Subcutaneous abdominal adipose tissue (tissue), 5 donors: ENCODE data around the gene FIGNL1.

ENCODE experiments used
- H3K27ac ChIP-seq: one replicate; pipeline ENCODE4 v1.7.0; 2013; ENCODE audit warnings: low read depth, mild to moderate bottlenecking, inconsistent platforms, low read length, moderate library complexity
- H3K27me3 ChIP-seq, 5 donors: one replicate each; pipeline ENCODE4 v1.7.0; 2013; ENCODE audit warnings: low read length in 5 of 5, inconsistent platforms in 1 of 5; ENCODE audit not compliant: control insufficient read depth in 5 of 5, insufficient read depth in 4 of 5
- H3K36me3 ChIP-seq, 5 donors: one replicate each; pipeline ENCODE4 v1.7.0; 2013; ENCODE audit warnings: low read length in 5 of 5; ENCODE audit not compliant: control insufficient read depth in 5 of 5, insufficient read depth in 5 of 5
- H3K4me1 ChIP-seq, 5 donors: one replicate each; pipeline ENCODE4 v1.7.0; 2013; ENCODE audit warnings: low read length in 5 of 5, mild to moderate bottlenecking in 3 of 5, moderate library complexity in 1 of 5; ENCODE audit not compliant: control insufficient read depth in 5 of 5, insufficient read depth in 5 of 5
- H3K4me3 ChIP-seq, 5 donors: one replicate each; pipeline ENCODE4 v1.7.0; 2013; ENCODE audit warnings: low read length in 5 of 5, low read depth in 1 of 5
- H3K9ac ChIP-seq, 5 donors: one replicate each; pipeline ENCODE4 v1.7.0; 2013; ENCODE audit warnings: low read length in 5 of 5, mild to moderate bottlenecking in 4 of 5, moderate library complexity in 3 of 5
- H3K9me3 ChIP-seq, 5 donors: one replicate each; pipeline ENCODE4 v1.7.0; 2013; ENCODE audit warnings: low read length in 5 of 5; ENCODE audit not compliant: control insufficient read depth in 5 of 5
- donor health status: healthy.
- donor health status: healthy.
- donor health status: healthy.
- donor health status: healthy.
- donor health status: healthy.

FIGNL1 gene, protein sequence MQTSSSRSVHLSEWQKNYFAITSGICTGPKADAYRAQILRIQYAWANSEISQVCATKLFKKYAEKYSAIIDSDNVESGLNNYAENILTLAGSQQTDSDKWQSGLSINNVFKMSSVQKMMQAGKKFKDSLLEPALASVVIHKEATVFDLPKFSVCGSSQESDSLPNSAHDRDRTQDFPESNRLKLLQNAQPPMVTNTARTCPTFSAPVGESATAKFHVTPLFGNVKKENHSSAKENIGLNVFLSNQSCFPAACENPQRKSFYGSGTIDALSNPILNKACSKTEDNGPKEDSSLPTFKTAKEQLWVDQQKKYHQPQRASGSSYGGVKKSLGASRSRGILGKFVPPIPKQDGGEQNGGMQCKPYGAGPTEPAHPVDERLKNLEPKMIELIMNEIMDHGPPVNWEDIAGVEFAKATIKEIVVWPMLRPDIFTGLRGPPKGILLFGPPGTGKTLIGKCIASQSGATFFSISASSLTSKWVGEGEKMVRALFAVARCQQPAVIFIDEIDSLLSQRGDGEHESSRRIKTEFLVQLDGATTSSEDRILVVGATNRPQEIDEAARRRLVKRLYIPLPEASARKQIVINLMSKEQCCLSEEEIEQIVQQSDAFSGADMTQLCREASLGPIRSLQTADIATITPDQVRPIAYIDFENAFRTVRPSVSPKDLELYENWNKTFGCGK

DNA sequence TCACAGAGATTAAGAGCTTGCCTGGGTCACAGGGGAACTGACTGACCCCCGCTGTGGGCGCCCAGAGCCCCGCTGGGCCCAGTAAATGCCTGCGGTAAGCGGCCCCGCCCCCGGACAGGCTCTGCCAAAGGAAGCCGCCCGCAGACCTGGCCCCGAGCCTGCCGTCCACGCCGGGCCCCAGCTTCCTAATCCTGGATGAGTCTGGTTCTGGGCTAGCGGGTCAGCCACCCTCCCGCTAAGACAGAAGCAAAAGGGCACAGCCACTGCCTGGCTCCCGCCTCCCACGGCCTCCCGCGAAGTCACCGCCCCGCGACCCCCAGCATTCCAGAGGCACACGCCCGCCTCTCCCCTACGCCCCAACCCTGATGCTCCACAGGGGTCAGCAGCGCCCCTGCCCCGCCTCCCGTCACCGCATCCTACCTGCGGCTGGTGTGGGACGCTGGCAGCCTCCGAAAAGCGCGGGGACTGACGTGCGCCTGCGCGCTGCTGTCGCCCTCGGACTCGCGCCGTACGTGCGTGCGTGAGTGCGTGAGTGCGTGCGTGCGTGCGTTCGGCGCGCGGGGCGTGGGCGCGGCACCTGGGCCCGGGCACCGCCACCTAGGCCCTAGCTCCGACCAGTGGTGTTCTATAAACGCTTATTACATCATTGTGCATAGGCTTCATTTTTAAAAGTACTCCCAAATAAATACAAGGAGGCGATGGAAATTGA is at the start of gene FIGNL1:
Gene FIGNL1, minus strand, starts transcription at position 470 of the 709 bp plus-strand sequence. CDS start 3,063 bp downstream, outside the sequence.
- H3K27me3 ChIP-seq = no peaks in the 10 kb centered on the region
- H3K4me3 ChIP-seq = peak within 1 kb of the TSS; percentile 68 to 96 (median 83)
- H3K4me1 ChIP-seq = peaks cover 0 to 19% (median 15%) of the 10 kb centered on the region in 5 donors
- peak within 1 kb of the TSS; percentile 42 to 85 (median 69) for H3K9ac ChIP-seq
- H3K36me3 ChIP-seq = peaks cover 18 to 21% (median 19%) of the 10 kb centered on the region in 5 donors
- H3K27ac ChIP-seq = peak within 1 kb of the TSS; percentile 42
- H3K9me3 ChIP-seq = no peaks in the 10 kb centered on the region

DNA sequence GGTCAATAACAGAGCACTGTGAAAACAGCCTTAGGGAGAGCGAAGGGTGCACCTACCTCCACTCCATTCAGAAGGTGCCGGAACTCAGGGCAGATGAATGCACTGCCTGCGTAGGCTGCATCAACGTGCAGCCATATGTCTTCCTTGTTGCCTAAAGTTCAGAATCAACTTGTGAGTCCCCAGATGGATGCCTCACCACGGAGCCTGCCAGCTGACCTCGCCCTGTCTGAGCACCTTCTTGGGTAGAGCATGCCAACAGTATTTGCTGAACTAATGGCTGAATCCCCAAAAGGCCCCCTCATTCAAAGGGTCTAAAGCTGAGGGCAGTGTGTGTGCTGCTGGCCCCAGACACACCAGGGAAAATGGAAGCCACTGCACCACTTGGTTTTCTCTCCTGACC is 48.9 kb upstream of the FIGNL1 start:
- H3K36me3 ChIP-seq = no peaks in the 10 kb centered on the region
- H3K9me3 ChIP-seq = no peaks in the 10 kb centered on the region
- H3K9ac ChIP-seq = no peak overlapping the region

DNA sequence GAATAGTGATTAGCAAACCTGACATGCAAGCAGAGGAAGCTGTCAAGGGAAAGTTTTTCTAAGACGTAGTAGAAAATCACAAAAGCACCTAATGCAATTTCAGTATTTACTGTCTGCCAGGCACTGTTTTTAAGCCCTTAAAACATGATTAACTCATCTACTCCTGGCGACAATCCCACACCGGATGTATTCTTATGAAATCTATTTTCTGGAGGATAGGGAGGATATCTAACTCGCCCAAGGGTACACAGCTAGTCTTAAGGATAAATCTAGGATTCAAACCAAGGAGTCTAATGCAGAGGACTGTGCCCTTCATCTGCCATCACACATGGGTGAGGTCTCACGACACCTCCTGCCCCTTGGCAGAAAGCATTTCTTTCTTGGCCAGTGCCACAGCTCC is 47.8 kb upstream of the FIGNL1 start:
- no peaks in the 10 kb centered on the region for H3K27me3 ChIP-seq
- no peak overlapping the region for H3K9ac ChIP-seq
- no peak overlapping the region for H3K4me3 ChIP-seq
- no peak overlapping the region for H3K27ac ChIP-seq
- no peaks in the 10 kb centered on the region for H3K36me3 ChIP-seq
- H3K4me1 ChIP-seq = peaks cover 12 to 39% (median 27%) of the 10 kb centered on the region in 5 donors
- H3K9me3 ChIP-seq = no peaks in the 10 kb centered on the region

More for the DNA sequence above, 48.9 kb upstream of the FIGNL1 start:
- Histone ChIP-seq H3K27me3 (no peaks in the 10 kb centered on the region), H3K4me3 (no peak overlapping the region), H3K4me1 (peaks cover 12 to 45% (median 30%) of the 10 kb centered on the region in 5 donors), H3K27ac (no peak overlapping the region)

DNA sequence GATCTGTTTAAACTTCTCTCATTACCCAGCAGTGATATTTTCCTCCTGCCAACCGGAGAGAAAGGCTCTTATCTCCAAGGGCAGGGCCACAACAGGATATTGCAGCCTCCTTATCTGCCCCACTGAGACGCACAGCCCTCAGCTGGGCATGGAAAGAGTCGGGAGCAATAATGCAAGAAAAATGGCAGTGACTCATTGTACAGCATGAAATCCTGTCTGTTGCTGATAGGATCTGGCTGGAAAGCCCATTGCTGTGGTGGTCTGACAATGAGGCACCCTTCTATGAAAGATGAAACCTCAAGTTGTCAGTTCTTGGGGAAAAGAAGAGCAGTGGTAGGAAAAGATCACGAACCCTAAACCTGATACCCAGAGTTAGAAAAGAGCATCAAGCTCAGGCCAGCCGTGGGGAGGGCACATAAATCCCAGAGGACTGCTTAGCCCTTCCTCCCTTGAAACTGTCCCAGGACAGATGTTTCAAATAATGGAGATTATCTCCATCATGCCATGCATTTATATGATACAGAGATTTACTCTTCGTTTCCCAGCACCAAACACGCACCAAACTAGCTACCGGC is 47.0 kb upstream of the FIGNL1 start:
- H3K4me3 ChIP-seq = no peak overlapping the region
- H3K4me1 ChIP-seq = peaks cover 7 to 31% (median 19%) of the 10 kb centered on the region in 5 donors
- H3K36me3 ChIP-seq = no peaks in the 10 kb centered on the region

DNA sequence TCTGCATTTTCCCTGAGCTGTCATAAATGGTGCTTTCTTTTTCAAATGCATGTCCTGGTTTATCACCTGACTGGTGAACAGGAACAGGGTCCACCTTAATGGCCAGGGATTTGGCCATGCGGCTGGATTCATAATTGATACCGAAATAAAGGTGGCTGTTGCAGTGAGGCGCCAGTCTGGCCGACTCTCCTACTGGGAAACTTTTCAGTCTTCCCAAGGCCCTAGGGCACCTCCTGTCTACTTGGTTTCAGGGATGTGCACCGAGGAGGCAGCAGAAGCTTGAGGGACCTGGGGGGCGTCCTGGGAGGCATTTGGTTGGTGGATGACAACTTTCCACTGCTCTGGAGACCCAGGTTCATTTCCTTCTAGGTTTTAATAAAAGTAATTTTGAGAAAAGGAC is 46.4 kb upstream of the FIGNL1 start:
- Histone ChIP-seq H3K27me3 (no peaks in the 10 kb centered on the region), H3K9ac (no peak overlapping the region), H3K4me1 (peaks cover 7 to 25% (median 17%) of the 10 kb centered on the region in 5 donors), H3K4me3 (no peak overlapping the region), H3K9me3 (no peaks in the 10 kb centered on the region), H3K27ac (no peak overlapping the region), H3K36me3 (no peaks in the 10 kb centered on the region)

More for the DNA sequence above, 47.0 kb upstream of the FIGNL1 start:
- H3K9ac ChIP-seq = no peak overlapping the region
- H3K27me3 ChIP-seq = no peaks in the 10 kb centered on the region
- H3K9me3 ChIP-seq = no peaks in the 10 kb centered on the region
- H3K27ac ChIP-seq = no peak overlapping the region

DNA sequence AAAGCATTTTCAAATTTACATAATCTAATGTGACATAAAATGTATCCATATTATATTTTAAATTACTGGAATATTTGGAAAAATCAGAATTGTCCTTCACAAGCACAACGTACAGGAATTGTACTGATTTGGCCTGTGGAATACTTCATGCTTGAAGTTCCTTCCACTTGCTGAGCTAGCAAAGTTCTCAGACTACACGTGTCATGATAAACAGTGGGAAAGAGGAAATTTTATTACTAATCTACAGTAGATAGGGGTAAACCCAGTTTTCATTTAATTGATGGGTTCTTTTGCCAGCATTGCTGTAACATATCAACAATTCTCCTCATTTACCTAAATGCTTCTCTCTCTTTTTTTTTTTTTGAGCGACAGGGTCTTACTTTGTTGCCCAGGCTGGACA is 45.6 kb upstream of the FIGNL1 start:
- Histone ChIP-seq H3K27ac (no peak overlapping the region), H3K9me3 (no peaks in the 10 kb centered on the region), H3K4me3 (no peak overlapping the region), H3K36me3 (no peaks in the 10 kb centered on the region), H3K4me1 (peaks cover 7 to 24% (median 17%) of the 10 kb centered on the region in 5 donors), H3K27me3 (no peaks in the 10 kb centered on the region), H3K9ac (no peak overlapping the region)

DNA sequence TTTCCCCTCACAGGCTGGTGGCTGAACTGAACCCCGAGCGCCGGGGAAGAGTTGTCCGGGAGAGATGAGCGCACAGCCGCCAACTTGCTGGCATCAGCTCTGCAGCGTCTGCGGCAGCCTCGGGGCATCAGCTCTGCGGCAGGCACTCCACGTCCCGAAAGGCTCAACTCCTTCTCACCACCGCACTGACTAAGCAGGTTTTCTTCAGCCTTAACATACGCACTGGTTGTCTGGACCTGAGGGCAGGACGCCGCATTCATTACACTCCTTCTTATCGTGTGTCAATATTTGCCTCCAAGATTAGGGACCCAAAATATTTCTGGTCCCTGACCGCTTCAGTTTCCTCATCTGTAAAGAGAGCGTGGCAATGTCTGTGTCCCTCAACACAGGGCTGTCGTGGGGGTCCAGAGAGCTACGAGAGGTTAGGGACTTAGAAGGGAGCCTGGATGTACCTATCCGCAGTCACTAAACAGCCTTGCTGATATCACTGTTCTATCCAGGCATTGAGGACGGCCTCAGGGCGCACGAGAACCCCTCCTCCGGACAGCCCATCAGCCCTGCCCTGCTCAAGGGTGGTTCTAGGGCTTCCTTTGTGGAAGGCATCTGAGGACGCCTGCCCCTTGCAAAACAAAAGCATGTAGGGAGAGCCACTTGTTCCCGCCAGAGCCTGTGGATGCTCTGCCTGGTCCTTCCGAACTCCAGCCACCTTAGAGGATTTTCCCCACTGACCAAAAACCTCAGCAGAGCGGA is 42.8 kb upstream of the FIGNL1 start:
- no peak overlapping the region for H3K9ac ChIP-seq
- no peak overlapping the region for H3K4me3 ChIP-seq
- H3K9me3 ChIP-seq = no peaks in the 10 kb centered on the region
- H3K27ac ChIP-seq = no peak overlapping the region
- no peaks in the 10 kb centered on the region for H3K36me3 ChIP-seq
- peaks cover 7 to 19% (median 14%) of the 10 kb centered on the region in 5 donors for H3K4me1 ChIP-seq
- no peaks in the 10 kb centered on the region for H3K27me3 ChIP-seq

DNA sequence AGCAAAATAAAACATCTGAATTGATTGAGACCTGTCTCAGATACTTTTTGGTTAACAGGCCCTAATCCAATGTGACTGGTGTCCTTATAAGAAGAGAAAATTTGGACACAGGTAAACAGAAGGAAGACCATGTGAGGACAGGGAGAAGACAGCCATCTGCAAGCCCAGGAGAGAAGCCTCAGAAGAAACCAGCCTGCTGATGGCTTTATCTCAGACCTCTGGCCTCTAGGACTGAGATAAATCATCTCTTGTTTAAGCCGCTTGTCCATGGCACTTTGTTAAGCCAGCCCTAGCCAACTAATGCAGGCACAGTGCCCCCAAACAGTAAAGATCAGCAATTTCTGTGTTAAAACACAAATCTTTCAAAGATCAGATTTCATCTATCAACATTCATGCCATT is 41.8 kb upstream of the FIGNL1 start:
- Histone ChIP-seq H3K9me3 (no peaks in the 10 kb centered on the region), H3K27ac (no peak overlapping the region), H3K27me3 (no peaks in the 10 kb centered on the region), H3K4me1 (peaks cover under 1 to 9% (median 6%) of the 10 kb centered on the region in 5 donors), H3K4me3 (no peak overlapping the region), H3K36me3 (no peaks in the 10 kb centered on the region), H3K9ac (no peak overlapping the region)

DNA sequence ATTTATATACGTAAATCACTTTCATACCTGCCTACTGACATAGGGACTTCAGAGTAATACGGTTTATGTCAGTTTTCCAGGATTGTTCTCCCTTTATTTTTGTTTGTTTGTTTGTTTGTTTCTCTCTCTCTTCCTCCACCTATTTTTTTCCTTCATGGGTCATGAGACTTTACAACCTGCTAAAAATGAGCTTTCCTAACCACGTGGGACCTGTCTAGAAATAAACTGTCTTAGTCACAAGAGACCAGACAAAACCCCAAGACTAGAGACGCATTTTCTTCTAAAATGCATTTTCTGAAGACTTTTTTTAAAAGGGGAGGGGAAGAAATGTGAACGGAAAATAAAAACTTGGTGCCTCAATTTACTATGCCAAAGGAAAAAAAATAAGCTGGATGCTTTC is 41.1 kb upstream of the FIGNL1 start:
- no peaks in the 10 kb centered on the region for H3K36me3 ChIP-seq
- H3K9me3 ChIP-seq = no peaks in the 10 kb centered on the region
- H3K9ac ChIP-seq = no peak overlapping the region
- peaks cover 0 to 5% (median 0%) of the 10 kb centered on the region in 5 donors for H3K4me1 ChIP-seq
- H3K4me3 ChIP-seq = no peak overlapping the region
- no peak overlapping the region for H3K27ac ChIP-seq
- H3K27me3 ChIP-seq = no peaks in the 10 kb centered on the region
